HG03432 (cell line): ENCODE data around the gene SV2B.

Source experiments
- ATAC-seq: cut with Tn5 transposase; IDR thresholded peaks from one replicate; pipeline ENCODE4 v1.9.1; 2021; ENCODE audit warnings: mild to moderate bottlenecking, moderate library complexity; ENCODE audit not compliant: unreplicated experiment

The SV2B gene

DNA sequence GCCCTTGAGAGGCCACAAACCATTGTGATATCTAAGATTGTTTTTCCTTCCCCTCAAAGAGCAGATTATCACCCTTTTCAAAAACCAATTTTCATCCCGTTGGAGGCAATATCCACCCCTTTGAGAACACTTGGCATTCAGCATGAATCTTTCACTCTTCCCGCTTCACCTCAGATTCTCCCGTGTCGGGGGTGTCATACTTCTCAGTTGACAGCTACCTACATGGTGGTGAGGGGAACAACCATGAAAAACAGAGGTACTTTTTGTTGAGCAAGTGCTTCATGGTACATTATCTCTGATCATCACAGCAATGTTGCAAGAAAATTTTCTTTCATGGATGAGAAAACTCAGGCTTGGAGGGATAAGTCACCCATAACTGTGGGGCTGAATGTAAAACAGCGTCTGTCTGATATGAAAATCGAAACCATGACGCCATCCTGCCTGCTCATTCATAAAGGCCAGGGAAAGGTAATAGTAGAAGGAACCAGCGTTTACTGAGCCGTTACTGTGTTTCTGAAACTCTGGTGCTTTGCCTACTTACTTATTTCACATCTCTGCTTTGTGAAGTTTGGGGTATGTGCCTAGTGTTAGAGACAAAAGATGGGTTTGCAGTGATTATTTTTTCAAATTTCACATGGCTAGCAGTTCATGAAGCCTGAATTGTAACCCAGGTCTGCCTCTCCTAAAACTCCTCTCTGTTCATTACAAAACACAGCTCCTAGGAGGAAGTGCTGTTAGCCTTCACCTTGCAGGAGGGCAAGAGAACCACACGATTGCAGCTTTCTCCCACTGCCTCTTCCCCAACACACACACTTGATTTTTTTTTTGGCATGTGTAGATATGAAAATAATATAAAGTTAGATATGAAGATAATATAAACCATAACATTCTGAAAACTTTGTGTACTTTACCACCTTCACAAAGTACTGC, 35.4 kb downstream of the SV2B start:
- peak; percentile 96 for ATAC-seq

GRCh38 chr15:91136386-91136923, 36.4 kb downstream of the SV2B start:
- no peak for ATAC-seq

GRCh38 chr15:91140601-91141000, 40.5 kb downstream of the SV2B start:
- ATAC-seq, result no peak

DNA sequence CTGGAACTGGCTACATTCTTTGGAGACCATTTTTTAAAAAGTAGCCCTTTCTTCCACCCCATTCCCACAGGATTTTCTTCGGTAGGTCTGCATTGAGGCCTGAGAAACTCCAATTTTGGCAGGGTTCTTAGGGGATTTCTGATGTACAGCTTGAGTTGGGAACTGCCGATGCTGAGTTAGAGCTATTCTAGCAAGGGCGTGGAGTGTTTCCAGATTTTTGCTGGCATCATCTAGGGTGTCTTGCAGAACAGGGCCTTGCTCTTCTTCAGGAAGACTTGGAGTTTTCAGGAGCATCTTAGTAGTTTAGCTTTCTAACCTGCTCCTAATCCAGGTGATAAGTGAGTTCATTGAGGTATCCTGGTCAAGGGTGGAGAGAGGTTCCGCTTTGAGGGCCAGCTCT, 41.0 kb downstream of the SV2B start:
- ATAC-seq, result no peak

GRCh38 chr15:91142106-91142744, 42.2 kb downstream of the SV2B start:
- ATAC-seq, result no peak

GRCh38 chr15:91142946-91143345, 42.9 kb downstream of the SV2B start:
- ATAC-seq, result no peak

DNA sequence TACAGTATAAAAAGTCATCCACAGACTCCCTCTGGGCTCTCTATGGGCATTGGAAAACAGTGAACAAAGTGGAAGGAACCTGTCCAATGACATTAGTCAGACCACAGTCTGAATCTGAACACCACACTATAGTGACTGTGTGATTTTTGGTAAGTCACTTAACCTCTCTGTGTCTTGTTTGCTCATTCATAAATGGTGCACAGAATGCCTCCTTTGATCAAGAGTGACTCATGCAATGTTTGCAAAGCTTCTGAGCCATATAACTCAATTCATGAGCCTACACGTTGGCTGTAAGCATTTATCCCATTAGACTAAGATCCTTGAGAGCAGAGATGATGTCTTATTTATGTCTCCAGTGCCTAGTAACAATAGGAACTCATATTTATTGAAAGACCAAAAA, 46.7 kb downstream of the SV2B start:
- no peak for ATAC-seq

DNA sequence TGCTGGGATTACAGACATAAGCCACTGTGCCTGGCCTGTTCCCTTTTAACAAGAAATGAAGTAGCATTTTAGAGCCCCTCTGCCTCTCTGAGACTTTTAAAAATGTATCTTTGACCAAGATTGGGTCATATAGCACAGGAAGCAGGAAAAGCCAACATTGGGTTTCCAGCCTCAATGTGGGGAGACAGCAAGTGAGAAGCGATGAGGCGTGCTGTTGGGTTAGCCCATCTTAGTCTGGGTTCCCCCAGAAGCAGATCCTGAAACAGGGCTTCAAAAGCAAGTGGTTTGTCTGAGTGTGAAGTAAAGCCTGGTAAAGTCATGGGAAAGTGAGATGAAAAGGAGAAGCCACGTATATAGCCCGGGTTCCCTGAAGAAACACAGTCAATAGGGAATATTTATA, 48.2 kb downstream of the SV2B start:
- no peak for ATAC-seq

- no peak for ATAC-seq
Measured at GRCh38 chr15:91150502-91151160, 50.6 kb downstream of the SV2B start.

GRCh38 chr15:91151781-91152563, 51.9 kb downstream of the SV2B start:
- no peak for ATAC-seq

- no peak for ATAC-seq
Measured at GRCh38 chr15:91152896-91153581, 53.0 kb downstream of the SV2B start.

- no peak for ATAC-seq
Measured at GRCh38 chr15:91153954-91154353, 53.9 kb downstream of the SV2B start.

- ATAC-seq, result no peak
Measured at GRCh38 chr15:91156175-91156726, 56.2 kb downstream of the SV2B start.

- ATAC-seq, result no peak
Measured at GRCh38 chr15:91158415-91159394, 58.6 kb downstream of the SV2B start.

GRCh38 chr15:91165850-91166249, 65.8 kb downstream of the SV2B start:
- ATAC-seq, result no peak

GRCh38 chr15:91168457-91168856, 68.4 kb downstream of the SV2B start:
- ATAC-seq, result no peak

- ATAC-seq, result no peak
Measured at GRCh38 chr15:91171334-91171733, 71.3 kb downstream of the SV2B start.

GRCh38 chr15:91182101-91182500, 82.0 kb downstream of the SV2B start:
- no peak for ATAC-seq

DNA sequence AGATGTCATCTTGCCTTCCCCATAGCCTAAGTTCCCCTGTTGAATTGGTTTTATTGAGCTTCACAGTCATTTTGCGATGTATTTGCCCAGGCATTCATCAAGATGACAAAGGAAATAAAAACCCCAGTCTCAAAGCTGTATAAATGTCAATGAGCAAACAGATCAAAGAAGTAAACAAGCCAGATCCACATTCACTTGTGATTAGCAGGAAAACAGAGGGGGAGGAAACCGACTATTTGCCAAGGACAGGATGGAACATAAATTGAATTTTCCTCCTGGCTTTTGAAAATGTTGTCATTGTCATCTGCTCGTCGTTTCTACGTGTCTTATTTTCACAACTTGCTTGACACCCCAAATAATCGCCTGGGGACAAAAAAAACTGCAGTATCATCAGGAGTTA, 83.5 kb downstream of the SV2B start:
- ATAC-seq, result no peak
